Cardiac muscle cell (in vitro differentiated cells and primary cell): ENCODE data around the gene ZNF132. TPM values are rescaled to one million over a fixed set of nuclear protein-coding genes. Genes with fewer than 3 reads are reported as not detected.

Source experiments
- DNase-seq, 2 donors: peaks; one replicate each; pipeline versions ENCODE4 v3.0.0 to v3.0.0-alpha.2; 2010 to 2017; ENCODE audit warnings: low read depth in 1 of 2, low spot score in 1 of 2
- H3K27ac ChIP-seq: fragments of 200-600 bp; sonication (generic); 2 replicates; pipeline ENCODE4 v1.5.1; 2016
- H3K27me3 ChIP-seq: fragments of 200-600 bp; sonication (generic); 2 replicates; pipeline ENCODE4 v1.6.0; 2016; ENCODE audit warnings: control low read depth
- H3K36me3 ChIP-seq: fragments of 200-600 bp; sonication (generic); 2 replicates; pipeline ENCODE4 v1.5.1; 2016; ENCODE audit warnings: control low read depth
- H3K4me1 ChIP-seq: fragments of 200-600 bp; sonication (generic); 2 replicates; pipeline ENCODE4 v1.8.1; 2017; ENCODE audit warnings: low read depth, mild to moderate bottlenecking, mixed run types
- H3K4me3 ChIP-seq: fragments of 200-600 bp; sonication (generic); 2 replicates; pipeline ENCODE4 v1.5.1; 2016; ENCODE audit warnings: mild to moderate bottlenecking
- H3K9me3 ChIP-seq: fragments of 200-600 bp; sonication (generic); 2 replicates; pipeline ENCODE4 v1.5.1; 2017; ENCODE audit warnings: low read depth, mild to moderate bottlenecking, control low read depth
- CTCF ChIP-seq: IDR thresholded peaks from 2 replicates; pipeline ENCODE4 v1.5.1; 2012; ENCODE audit warnings: low read depth, mild to moderate bottlenecking, low read length
- polyA plus RNA-seq: library from polyadenylated mRNA; unstranded; fragments of >200 nt; fragmentation: Nextera tagmentation; extraction: Ambion mirVana; gene quantifications from 2 replicates; pipeline ENCODE4 v1.2.1, GENCODE V29; 2016
- total RNA-seq: library from RNA; depleted of rRNA; stranded (reverse); fragments of >200 nt; gene quantifications from 2 replicates; pipeline ENCODE4 v1.2.3, GENCODE V29; 2016

ZNF132 gene
- total and polyA plus RNA-seq, 2 experiments from 2014 or later, result 1.4 TPM; not detected in 1

GRCh38 chr19:58398087-58398486 lies 41.9 kb downstream of the ZNF132 start:
- Histone ChIP-seq H3K36me3 (peaks cover 16% of the 10 kb centered on the region), H3K4me3 (no peak overlapping the region), H3K27ac (no peak overlapping the region), H3K27me3 (peaks cover 14% of the 10 kb centered on the region), H3K4me1 (peaks cover 6% of the 10 kb centered on the region), H3K9me3 (no peaks in the 10 kb centered on the region)
- TF ChIP-seq CTCF, result no peak
- DNase-seq, result no peak

GRCh38 chr19:58397533-58398037 lies 42.4 kb downstream of the ZNF132 start:
- no peak for DNase-seq
- TF ChIP-seq CTCF, result no peak
- Histone ChIP-seq H3K4me3 (no peak overlapping the region), H3K27me3 (peaks cover 14% of the 10 kb centered on the region), H3K9me3 (no peaks in the 10 kb centered on the region), H3K36me3 (peaks cover 19% of the 10 kb centered on the region), H3K27ac (no peak overlapping the region), H3K4me1 (peaks cover 6% of the 10 kb centered on the region)

GRCh38 chr19:58396691-58397532 lies 43.0 kb downstream of the ZNF132 start:
- peaks cover 14% of the 10 kb centered on the region for H3K27me3 ChIP-seq
- peaks cover 6% of the 10 kb centered on the region for H3K4me1 ChIP-seq
- no peak overlapping the region for H3K27ac ChIP-seq
- no peaks in the 10 kb centered on the region for H3K9me3 ChIP-seq
- no peak overlapping the region for H3K4me3 ChIP-seq
- no peak for TF ChIP-seq CTCF
- H3K36me3 ChIP-seq, result peaks cover 19% of the 10 kb centered on the region
- no peak for DNase-seq

GRCh38 chr19:58395979-58396627 lies 43.9 kb downstream of the ZNF132 start:
- peaks cover 24% of the 10 kb centered on the region for H3K36me3 ChIP-seq
- no peak overlapping the region for H3K27ac ChIP-seq
- H3K27me3 ChIP-seq, result peaks cover 14% of the 10 kb centered on the region
- peaks cover 6% of the 10 kb centered on the region for H3K4me1 ChIP-seq
- TF ChIP-seq CTCF, result no peak
- peak overlapping the region; percentile 12 for H3K4me3 ChIP-seq
- no peaks in the 10 kb centered on the region for H3K9me3 ChIP-seq
- peak in 1 of 2 donors; percentile 35 for DNase-seq

- TF ChIP-seq CTCF, result no peak
- Histone ChIP-seq H3K27me3 (peaks cover 14% of the 10 kb centered on the region), H3K27ac (no peak within 1 kb of the TSS), H3K9me3 (no peaks in the 10 kb centered on the region), H3K36me3 (peaks cover 31% of the 10 kb centered on the region), H3K4me1 (peaks cover under 1% of the 10 kb centered on the region), H3K4me3 (peak within 1 kb of the TSS; percentile 12)
- DNase-seq, result no peak
Measured at GRCh38 chr19:58395220-58395978, 44.6 kb downstream of the ZNF132 start, which contains the start of gene RNF225. RNF225 (plus strand) TSS chr19:58395656; CDS start chr19:58396090, 434 bp downstream.
